GM12892 (cell line): ENCODE data around the gene EPC2.

Source experiments
- POLR2A ChIP-seq: IDR thresholded peaks from 2 replicates; pipeline ENCODE4 v1.6.1; 2011; ENCODE audit warnings: low read depth, low read length, control low read depth
- POLR2AphosphoS5 ChIP-seq: IDR thresholded peaks from 2 replicates; pipeline ENCODE4 v1.6.1; 2011; ENCODE audit warnings: low read depth, low read length, control low read depth
- TAF1 ChIP-seq: IDR thresholded peaks from 2 replicates; pipeline ENCODE4 v1.6.1; 2011; ENCODE audit warnings: low read depth, mild to moderate bottlenecking, control low read depth, low read length, borderline replicate concordance

- TF ChIP-seq POLR2A: no peak
- TF ChIP-seq POLR2AphosphoS5: no peak
- no peak for TF ChIP-seq TAF1
Observed at GRCh38 chr2:148599109-148599991, 45.2 kb upstream of the EPC2 start.
